ENCODE measurements around the gene SNORC. TPM values are rescaled to one million over a fixed set of nuclear protein-coding genes. Genes with fewer than 3 reads are reported as not detected.

The SNORC gene
- total and polyA plus RNA-seq, 5 donors from 2014 or later: 0.10 to 1.3 (median 0.15) TPM; not detected in 2

DNA sequence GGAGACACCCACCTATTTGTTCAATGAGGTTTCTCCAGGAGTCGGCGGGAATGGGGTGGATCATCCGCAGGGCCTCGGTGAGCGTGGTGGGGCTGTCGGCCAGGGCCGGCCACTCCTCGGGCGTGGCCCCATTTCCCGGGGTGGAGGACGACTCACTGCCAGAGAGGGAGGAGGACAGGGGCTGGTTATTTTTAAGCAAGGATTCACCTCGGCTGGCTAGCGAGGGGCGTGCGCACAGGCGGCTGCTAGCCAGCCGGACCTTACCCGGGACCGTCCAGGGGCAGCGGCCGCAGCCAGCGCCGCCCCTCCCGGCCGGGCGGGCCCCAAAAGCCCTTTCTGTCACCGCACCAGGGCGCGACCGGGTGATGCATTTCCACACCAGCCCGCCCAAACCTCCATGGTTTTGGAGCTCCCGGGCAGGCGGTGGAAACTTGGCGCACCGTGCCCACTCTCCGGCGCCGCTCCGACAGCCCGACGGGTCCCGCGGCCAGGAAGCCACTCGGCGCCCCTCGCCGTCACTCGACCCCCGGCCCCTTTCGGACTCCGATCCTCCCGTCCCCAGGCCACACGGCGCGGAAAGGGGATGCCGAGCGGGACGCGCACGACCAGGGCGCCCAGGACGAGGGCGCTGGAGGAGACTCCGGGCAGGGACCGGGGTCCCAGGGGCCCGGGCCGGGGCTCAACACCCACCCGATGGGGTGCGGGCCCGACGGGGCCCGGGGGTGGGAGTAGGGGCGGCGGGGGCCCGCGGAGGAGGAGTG lies 57.1 kb downstream of the SNORC start:
- H3K9me3 Mint-ChIP-seq: peaks cover 0 to 8% (median 0%) of the 10 kb centered on the region in 7 donors
- no peak overlapping the region for H3K4me3 ChIP-seq (ENCODE audit: low read depth, low read length)
- no peak for DNase-seq
- H3K4me1 Mint-ChIP-seq: peaks cover 0 to 24% (median 0%) of the 10 kb centered on the region in 4 donors
- H3K27ac Mint-ChIP-seq: no peak overlapping the region
- peaks cover 32% of the 10 kb centered on the region for H3K27me3 ChIP-seq (ENCODE audit: control insufficient read depth, insufficient read depth, low read length)
- peak overlapping the region; percentile 52 to 82 (median 66) for H3K4me3 Mint-ChIP-seq
- H3K27ac ChIP-seq (ENCODE audit: insufficient read depth, low read length, poor library complexity, severe bottlenecking): no peak overlapping the region
- H3K4me1 ChIP-seq (ENCODE audit: control insufficient read depth, insufficient read depth, low read length, poor library complexity, severe bottlenecking): peaks cover 8% of the 10 kb centered on the region
- no peak for ATAC-seq (ENCODE audit: low read depth in 2 of 2)
- H3K9me3 ChIP-seq (ENCODE audit: control insufficient read depth in 2 of 2, low read length in 2 of 2): no peaks in the 10 kb centered on the region
- H3K36me3 ChIP-seq (ENCODE audit: control insufficient read depth, insufficient read depth, low read length): no peaks in the 10 kb centered on the region
- peaks cover 4% of the 10 kb centered on the region for H3K36me3 Mint-ChIP-seq
- H3K27me3 Mint-ChIP-seq: peaks cover 73% of the 10 kb centered on the region

DNA sequence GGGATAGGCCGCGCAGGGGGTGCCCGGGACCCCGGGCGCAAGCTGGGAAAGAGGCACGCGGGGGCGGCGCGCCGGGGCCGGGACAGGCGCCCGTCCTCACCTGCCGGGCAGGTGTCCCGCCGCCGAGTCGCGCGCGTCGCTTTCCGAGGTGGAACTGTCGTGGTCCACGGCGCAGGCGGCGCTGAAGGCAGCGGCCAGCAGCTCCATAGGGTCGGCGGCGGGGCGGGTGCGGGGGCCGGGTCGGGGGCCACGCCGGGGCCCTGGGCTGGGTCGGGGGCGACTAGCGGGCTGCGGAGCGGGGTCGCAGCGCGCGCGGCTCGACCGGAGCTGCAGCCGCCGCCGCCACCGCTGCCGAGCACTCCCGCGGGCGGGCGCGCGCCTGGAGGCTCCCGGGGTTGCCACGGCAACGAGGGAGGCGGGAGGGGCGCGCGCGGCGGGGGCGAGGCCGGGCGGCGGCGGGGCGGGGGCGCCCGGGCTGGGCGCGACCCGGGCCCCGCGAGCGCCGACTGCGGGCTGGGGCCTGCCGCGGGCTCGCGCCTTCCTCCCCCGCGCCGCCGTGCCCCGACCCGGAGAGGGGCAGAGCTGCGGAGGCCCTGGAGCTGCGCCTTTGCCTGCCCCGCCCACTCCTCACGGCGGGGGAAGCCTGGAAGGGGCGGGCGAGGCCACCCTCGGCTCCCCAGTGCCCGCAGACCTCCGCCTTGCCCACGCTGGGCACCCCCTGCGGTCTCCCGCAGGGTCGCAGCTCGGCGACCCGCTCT lies 57.9 kb downstream of the SNORC start:
- Histone ChIP-seq H3K4me1 (ENCODE audit: control insufficient read depth, insufficient read depth, low read length, poor library complexity, severe bottlenecking) (peaks cover 8% of the 10 kb centered on the region), H3K27me3 (ENCODE audit: control insufficient read depth, insufficient read depth, low read length) (peaks cover 32% of the 10 kb centered on the region), H3K36me3 (ENCODE audit: control insufficient read depth, insufficient read depth, low read length) (no peaks in the 10 kb centered on the region), H3K9me3 (ENCODE audit: control insufficient read depth in 2 of 2, low read length in 2 of 2) (no peaks in the 10 kb centered on the region), H3K27ac (ENCODE audit: insufficient read depth, low read length, poor library complexity, severe bottlenecking) (no peak overlapping the region), H3K4me3 (ENCODE audit: low read depth, low read length) (no peak overlapping the region)
- ATAC-seq (ENCODE audit: low read depth in 2 of 2) (peak in 1 of 2 donors; percentile 35), DNase-seq (no peak)
- peaks cover 4% of the 10 kb centered on the region for H3K36me3 Mint-ChIP-seq
- peaks cover 68% of the 10 kb centered on the region for H3K27me3 Mint-ChIP-seq
- H3K4me1 Mint-ChIP-seq: peaks cover 0 to 24% (median 0%) of the 10 kb centered on the region in 4 donors
- no peak overlapping the region for H3K27ac Mint-ChIP-seq
- H3K4me3 Mint-ChIP-seq: no peak overlapping the region
- peaks cover 0 to 8% (median 0%) of the 10 kb centered on the region in 7 donors for H3K9me3 Mint-ChIP-seq

Other genes starting within 250 kb of the SNORC start
- 1.3 TPM for gene EFHD1, start 236.7 kb upstream of the SNORC start, total RNA-seq
- 1 to 10 TPM in 2 of 4 donors, under 1 TPM in 2; 0.52 to 1.3 (median 0.98) TPM for gene EFHD1, start 236.7 kb upstream of the SNORC start, polyA plus RNA-seq
- gene GIGYF2, start 172.9 kb upstream of the SNORC start, total RNA-seq: 75.6 TPM
- 10 to 100 TPM; 15.2 to 20.7 (median 19.2) TPM for gene GIGYF2, start 172.9 kb upstream of the SNORC start, polyA plus RNA-seq
- not detected for gene KCNJ13, start 93.7 kb upstream of the SNORC start, total RNA-seq
- under 1 TPM in 3 of 4 donors, not detected in 1; 0.25 to 0.30 (median 0.26) TPM for gene KCNJ13, start 93.7 kb upstream of the SNORC start, polyA plus RNA-seq
- not detected for gene NGEF, start 143.0 kb downstream of the SNORC start, total RNA-seq
- under 1 TPM in 1 of 4 donors, not detected in 3; 0.21 TPM for gene NGEF, start 143.0 kb downstream of the SNORC start, polyA plus RNA-seq
- not detected for gene NEU2, start 162.4 kb downstream of the SNORC start, total RNA-seq
- gene NEU2, start 162.4 kb downstream of the SNORC start, polyA plus RNA-seq: not detected
- 278 TPM for gene INPP5D, start 190.1 kb downstream of the SNORC start, total RNA-seq
- gene INPP5D, start 190.1 kb downstream of the SNORC start, polyA plus RNA-seq: 10 to 100 TPM; 56.9 to 79.8 (median 69.0) TPM